K562 (cell line): Measurements from ENCODE around the gene PAN3. TPM values are rescaled to one million over a fixed set of nuclear protein-coding genes. Genes with fewer than 3 reads are reported as not detected.

ENCODE experiments used
- ATAC-seq: fragments of 200-7000 bp; cut with Tn5 transposase; 3 replicates; pipeline ENCODE4 v1.9.1; 2020; ENCODE audit warnings: moderate library complexity
- BruUV-seq: library from RNA; stranded (reverse); fragments of 400-500 nt; replicated peaks from 2 replicates; lab custom pipeline; 2021; lab: Mats Ljungman, UMichigan
- CTCF ChIA-PET: fragments of 300-600 bp; formaldehyde crosslinking; extraction: SDS; loops from one replicate; lab custom pipeline; 2021; ENCODE audit warnings: low intra/inter-chr PET ratio; lab: Yijun Ruan, JAX
- POLR2A ChIA-PET: fragments of 300-600, 350-650 bp; sonication (Branson Sonifier 250); formaldehyde crosslinking; extraction: SDS; loops from one replicate; lab custom pipeline; 2021; ENCODE audit warnings: antibody characterized with exemption, inconsistent platforms; lab: Yijun Ruan, JAX
- DNase-seq, 4 experiments: peaks; one replicate each; pipeline versions ENCODE4 v3.0.0 to v3.0.0-alpha.2; 2011 to 2018; ENCODE audit warnings: low spot score in 3 of 4, mixed read lengths in 3 of 4; ENCODE audit errors: extremely low read depth in 1 of 4
- FAIRE-seq: peaks from 2 replicates; lab custom pipeline; 2011; peaks lifted over from hg19 to GRCh38; lab: Jason Lieb, UNC
- H2AFZ ChIP-seq: 2 replicates; pipeline ENCODE4 v1.6.0; 2011; ENCODE audit warnings: low read depth, low read length, control low read depth, inconsistent platforms
- H3K27ac ChIP-seq: fragments of 200-600 bp; 3 replicates; pipeline ENCODE4 v1.8.0; 2011; ENCODE audit warnings: low read depth, mild to moderate bottlenecking, control low read depth, inconsistent platforms, low read length, moderate library complexity, mixed read lengths; ENCODE audit errors: extremely low read depth
- H3K27me3 ChIP-seq, 2 experiments: fragments of 300-600 bp in 1 of 2; 2 replicates in 1 of 2; 3 replicates in 1 of 2; pipeline versions ENCODE4 v1.6.0 to v1.8.0; 2011; ENCODE audit warnings: inconsistent platforms in 2 of 2, low read length in 2 of 2, mild to moderate bottlenecking in 1 of 2, mixed read lengths in 1 of 2, moderate library complexity in 1 of 2; ENCODE audit not compliant: control insufficient read depth in 2 of 2, insufficient read depth in 2 of 2
- H3K36me3 ChIP-seq: fragments of 300-600 bp; 3 replicates; pipeline ENCODE4 v1.8.0; 2011; ENCODE audit warnings: mild to moderate bottlenecking, low read length, inconsistent platforms; ENCODE audit not compliant: control insufficient read depth, insufficient read depth
- H3K4me1 ChIP-seq, 2 experiments: fragments of 200-600 bp in 1 of 2; replicated peaks in 1 of 2; 2 replicates in 1 of 2; 3 replicates in 1 of 2; pipeline versions ENCODE4 v1.5.1 to v1.8.0; 2011; ENCODE audit warnings: inconsistent platforms in 2 of 2, low read length in 2 of 2, mild to moderate bottlenecking in 1 of 2, mixed read lengths in 1 of 2, moderate library complexity in 1 of 2; ENCODE audit not compliant: control insufficient read depth in 2 of 2, insufficient read depth in 2 of 2
- H3K4me2 ChIP-seq: 2 replicates; pipeline ENCODE4 v1.6.1; 2011; ENCODE audit warnings: low read length, control low read depth, inconsistent platforms, mixed read lengths; ENCODE audit not compliant: insufficient read depth
- H3K4me3 ChIP-seq: fragments of 200-600 bp; sonication (generic), shearing (Covaris generic); 2 replicates; pipeline ENCODE4 v1.5.1; 2016; ENCODE audit warnings: control low read depth, inconsistent platforms
- H3K79me2 ChIP-seq: fragments of 200-600 bp; 3 replicates; pipeline ENCODE4 v1.8.0; 2011; ENCODE audit warnings: low read length, inconsistent platforms; ENCODE audit not compliant: control insufficient read depth, insufficient read depth
- H3K9ac ChIP-seq, 2 experiments: 2 replicates each; pipeline versions ENCODE4 v1.6.0 to v1.6.1; 2011; ENCODE audit warnings: low read depth in 2 of 2, low read length in 2 of 2, control low read depth in 1 of 2, inconsistent platforms in 1 of 2, mild to moderate bottlenecking in 1 of 2, mixed read lengths in 1 of 2; ENCODE audit not compliant: insufficient read depth in 1 of 2
- H3K9me1 ChIP-seq: one replicate; pipeline ENCODE4 v1.6.0; 2011; ENCODE audit warnings: inconsistent platforms, mild to moderate bottlenecking, low read length, moderate library complexity; ENCODE audit not compliant: control insufficient read depth, insufficient read depth
- H3K9me3 ChIP-seq: replicated peaks from 2 replicates; pipeline ENCODE4 v1.5.1; 2011; ENCODE audit warnings: low read depth, low read length, inconsistent platforms; ENCODE audit not compliant: control insufficient read depth, insufficient read depth
- H4K20me1 ChIP-seq: replicated peaks from 2 replicates; pipeline ENCODE4 v1.6.1; 2011; ENCODE audit warnings: low read length, inconsistent platforms, mixed read lengths; ENCODE audit not compliant: control insufficient read depth, insufficient read depth
- ELF2 ChIP-seq: fragments of 250-450 bp; sonication (Bioruptor Pico); IDR thresholded peaks from 2 replicates; pipeline ENCODE4 v1.5.0; 2021; ENCODE audit warnings: mild to moderate bottlenecking
- ESRRA ChIP-seq: fragments of 450-650 bp; IDR thresholded peaks from 2 replicates; pipeline ENCODE4 v1.6.1; 2014; ENCODE audit warnings: low read depth, mild to moderate bottlenecking, moderate library complexity, borderline replicate concordance
- FOXK1 ChIP-seq: sonication (generic); formaldehyde crosslinking; IDR thresholded peaks from 2 replicates; pipeline ENCODE4 v1.8.0; 2022; ENCODE audit warnings: missing genetic modification reagents, mild to moderate bottlenecking, borderline replicate concordance
- HNRNPK ChIP-seq: fragments of 200-400 bp; formaldehyde crosslinking; IDR thresholded peaks from one replicate; pipeline ENCODE4 v1.6.1; 2018; ENCODE audit warnings: mild to moderate bottlenecking, low read depth, low read length; ENCODE audit not compliant: poor library complexity, severe bottlenecking
- LEF1 ChIP-seq: fragments of 450-650 bp; IDR thresholded peaks from 2 replicates; pipeline ENCODE4 v1.6.1; 2016; ENCODE audit warnings: mild to moderate bottlenecking
- MCM2 ChIP-seq: fragments of 450-650 bp; IDR thresholded peaks from 2 replicates; pipeline ENCODE4 v1.6.1; 2017; ENCODE audit warnings: low read depth, mild to moderate bottlenecking
- ZFX ChIP-seq: sonication (generic); formaldehyde crosslinking; IDR thresholded peaks from 2 replicates; pipeline ENCODE4 v1.8.0; 2022; ENCODE audit warnings: mild to moderate bottlenecking, missing genetic modification reagents, moderate library complexity
- ZNF174 ChIP-seq: fragments of 250-450 bp; sonication (Bioruptor Pico); IDR thresholded peaks from 2 replicates; pipeline ENCODE4 v1.4.0; 2020; ENCODE audit warnings: mild to moderate bottlenecking
- WGBS: fragments of 100-300 bp; shearing (Covaris generic); methylation state at CpG from one replicate; pipeline ENCODE4 v1.1.6; 2016; ENCODE audit warnings: low coverage, mixed read lengths; ENCODE audit not compliant: insufficient coverage; ENCODE audit errors: missing lambda C conversion rate; 5-methylcytosine and 5-hydroxymethylcytosine counted together
- in situ Hi-C: fragments of 300-500 bp; cut with MboI; formaldehyde crosslinking; loops from 4 replicates; pipeline ENCODE4 v1.15.0; 2018; ENCODE audit warnings: inconsistent platforms, mixed read lengths
- intact Hi-C: fragments of 100-400 bp; cut with micrococcal nuclease; formaldehyde crosslinking; loops from 2 replicates; pipeline ENCODE4 v1.14.2; 2022
- polyA plus RNA-seq, 8 experiments: library from polyadenylated mRNA; depleted of rRNA in 4 of 8; stranded (reverse) in 5 of 8; unstranded in 3 of 8; fragments of >200 nt; fragmentation: Nextera tagmentation in 2 of 8; fragmentation: Illumina TruSeq in 1 of 8; extraction: Ambion mirVana in 2 of 8; extraction: Trizol in 1 of 8; gene quantifications; 2 replicates each; pipeline versions ENCODE4 v1.2.1 to v1.2.3, GENCODE V29; 2011 to 2014; ENCODE audit warnings: inconsistent platforms in 1 of 8, missing spikeins in 1 of 8
- total RNA-seq, 7 experiments: library from RNA; depleted of rRNA in 6 of 7; stranded (reverse); fragments of >200 nt in 6 of 7; fragmentation: Illumina TruSeq in 2 of 7; extraction: Trizol in 2 of 7; gene quantifications; 2 replicates each; pipeline versions ENCODE4 v1.2.1 to v1.2.3, GENCODE V29; 2011 to 2021; ENCODE audit warnings: low replicate concordance in 1 of 7
- TF ChIP-seq, protein P1 (sequence below), 2 experiments: fragments of 450-650 bp; IDR thresholded peaks; 2 replicates each; pipeline ENCODE4 v1.6.1; 2016; ENCODE audit warnings: mild to moderate bottlenecking in 2 of 2, borderline replicate concordance in 1 of 2, low read depth in 1 of 2, moderate library complexity in 1 of 2
- TF ChIP-seq, protein P2 (sequence below): fragments of 450-650 bp; IDR thresholded peaks from 2 replicates; pipeline ENCODE4 v1.7.0; 2016; ENCODE audit warnings: borderline replicate concordance
- TF ChIP-seq, protein P3 (sequence below): sonication (generic); formaldehyde crosslinking; IDR thresholded peaks from 2 replicates; pipeline ENCODE4 v1.8.0; 2022; ENCODE audit warnings: mild to moderate bottlenecking, missing genetic modification reagents

Gene PAN3
- total and polyA plus RNA-seq, 9 of the 15 experiments (the other 6 are each of a cell fraction or from before 2014, with no cell fraction given), result 7.2 to 19.9 (median 11.6) TPM

DNA sequence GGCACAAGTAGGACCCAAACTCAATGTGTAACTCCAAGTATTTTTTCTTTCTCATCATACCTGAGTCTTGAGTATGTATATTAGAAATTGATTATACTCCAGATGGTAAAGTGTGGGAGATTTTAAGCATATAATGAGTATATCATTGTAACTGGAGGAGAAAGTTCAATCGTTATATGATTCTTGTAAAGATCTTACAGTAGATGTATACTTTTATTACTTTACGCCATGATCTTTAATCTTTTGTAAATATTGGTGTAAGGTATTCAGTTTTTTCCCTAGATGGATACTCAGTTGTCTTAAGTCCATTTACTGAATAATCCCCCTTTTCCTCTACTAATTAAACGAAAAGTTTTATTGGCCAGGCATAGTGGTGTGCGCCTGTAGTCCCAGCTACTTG is 25.2 kb downstream of the PAN3 start:
- Histone ChIP-seq H3K79me2 (peaks cover 82% of the 10 kb centered on the region), H3K27me3 (no peaks in the 10 kb centered on the region), H3K4me3 (no peak overlapping the region), H4K20me1 (peaks cover 10% of the 10 kb centered on the region), H3K9me3 (no peaks in the 10 kb centered on the region), H3K27ac (no peak overlapping the region), H3K9me1 (no peaks in the 10 kb centered on the region), H3K36me3 (no peaks in the 10 kb centered on the region), H2AFZ (no peak overlapping the region), H3K9ac (no peak overlapping the region), H3K4me1 (peaks cover 4 to 13% of the 10 kb centered on the region in 2 experiments; a peak in 3 of 5 replicates), H3K4me2 (no peak overlapping the region)
- FAIRE-seq (no peak), DNase-seq (no peak), ATAC-seq (no peak)
- POLR2A ChIA-PET, result no interaction called here
- intact Hi-C loops (no loop called here), in situ Hi-C loops (no loop called here)
- WGBS, result 83% methylated on average over 4 of the region's 4 CpGs
- BruUV-seq, result no TSS peak
- CTCF ChIA-PET, result no interaction called here
- TF ChIP-seq LEF1 (no peak), HNRNPK (no peak), ELF2 (CRISPR knock-in tag) (no peak), FOXK1 (CRISPR knock-in tag) (no peak), ZFX (no peak), ZNF174 (no peak), MCM2 (no peak), ESRRA (no peak)
- TF ChIP-seq, protein P1, sequence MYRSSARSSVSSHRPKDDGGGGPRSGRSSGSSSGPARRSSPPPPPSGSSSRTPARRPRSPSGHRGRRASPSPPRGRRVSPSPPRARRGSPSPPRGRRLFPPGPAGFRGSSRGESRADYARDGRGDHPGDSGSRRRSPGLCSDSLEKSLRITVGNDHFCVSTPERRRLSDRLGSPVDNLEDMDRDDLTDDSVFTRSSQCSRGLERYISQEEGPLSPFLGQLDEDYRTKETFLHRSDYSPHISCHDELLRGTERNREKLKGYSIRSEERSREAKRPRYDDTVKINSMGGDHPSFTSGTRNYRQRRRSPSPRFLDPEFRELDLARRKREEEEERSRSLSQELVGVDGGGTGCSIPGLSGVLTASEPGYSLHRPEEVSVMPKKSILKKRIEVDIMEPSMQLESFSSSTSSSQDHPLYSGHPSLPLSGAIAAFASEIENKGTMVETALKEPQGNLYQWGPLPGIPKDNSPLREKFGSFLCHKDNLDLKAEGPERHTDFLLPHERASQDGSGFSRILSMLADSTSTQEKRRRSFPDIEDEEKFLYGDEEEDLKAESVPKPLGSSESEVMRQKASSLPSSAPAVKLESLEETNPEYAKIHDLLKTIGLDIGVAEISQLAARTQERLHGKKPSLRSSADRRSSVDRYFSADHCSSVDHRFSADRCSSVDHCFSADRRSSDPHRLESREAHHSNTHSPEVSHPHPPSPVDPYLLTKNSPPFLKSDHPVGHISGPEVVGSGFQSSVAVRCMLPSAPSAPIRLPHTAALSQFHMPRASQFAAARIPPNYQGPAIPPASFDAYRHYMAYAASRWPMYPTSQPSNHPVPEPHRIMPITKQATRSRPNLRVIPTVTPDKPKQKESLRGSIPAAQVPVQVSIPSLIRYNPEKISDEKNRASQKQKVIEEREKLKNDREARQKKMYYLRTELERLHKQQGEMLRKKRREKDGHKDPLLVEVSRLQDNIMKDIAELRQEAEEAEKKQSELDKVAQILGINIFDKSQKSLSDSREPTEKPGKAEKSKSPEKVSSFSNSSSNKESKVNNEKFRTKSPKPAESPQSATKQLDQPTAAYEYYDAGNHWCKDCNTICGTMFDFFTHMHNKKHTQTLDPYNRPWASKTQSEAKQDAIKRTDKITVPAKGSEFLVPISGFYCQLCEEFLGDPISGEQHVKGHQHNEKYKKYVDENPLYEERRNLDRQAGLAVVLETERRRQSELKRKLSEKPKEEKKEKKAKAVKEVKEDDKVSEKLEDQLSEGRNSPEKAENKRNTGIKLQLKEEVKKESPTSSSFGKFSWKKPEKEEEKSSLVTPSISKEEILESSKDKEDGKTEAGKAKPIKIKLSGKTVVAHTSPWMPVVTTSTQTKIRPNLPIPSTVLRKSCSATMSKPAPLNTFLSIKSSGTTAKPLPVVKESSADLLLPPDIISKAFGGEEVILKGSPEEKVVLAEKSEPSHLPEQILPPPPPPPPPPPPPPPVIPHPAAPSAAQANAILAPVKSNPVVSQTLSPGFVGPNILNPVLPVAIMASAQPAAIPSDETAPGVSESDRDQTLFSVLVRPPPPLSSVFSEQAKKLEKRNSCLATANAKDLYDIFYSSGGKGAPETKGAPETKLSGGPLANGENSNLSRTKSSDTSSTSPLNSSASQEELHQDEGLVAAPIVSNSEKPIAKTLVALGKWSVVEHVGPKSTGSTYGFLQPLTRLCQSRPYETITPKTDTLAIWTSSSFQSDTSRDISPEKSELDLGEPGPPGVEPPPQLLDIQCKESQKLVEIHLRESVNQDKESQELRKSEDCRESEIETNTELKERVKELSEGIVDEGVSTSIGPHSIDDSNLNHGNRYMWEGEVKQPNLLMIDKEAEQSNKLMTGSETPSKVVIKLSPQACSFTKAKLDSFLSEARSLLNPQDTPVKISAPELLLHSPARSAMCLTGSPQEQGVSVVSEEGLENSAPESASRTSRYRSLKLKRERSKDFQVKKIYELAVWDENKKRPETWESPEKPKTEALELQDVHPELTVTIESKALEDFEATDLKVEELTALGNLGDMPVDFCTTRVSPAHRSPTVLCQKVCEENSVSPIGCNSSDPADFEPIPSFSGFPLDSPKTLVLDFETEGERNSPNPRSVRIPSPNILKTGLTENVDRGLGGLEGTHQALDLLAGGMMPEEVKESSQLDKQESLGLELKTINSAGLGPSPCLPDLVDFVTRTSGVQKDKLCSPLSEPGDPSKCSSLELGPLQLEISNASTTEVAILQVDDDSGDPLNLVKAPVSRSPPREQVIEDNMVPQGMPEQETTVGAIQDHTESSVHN (IDR thresholded peaks at IDR 0.05; ENCODE audit: borderline replicate concordance in 1 of 2, low read depth in 1 of 2), result no peak
- TF ChIP-seq, protein P2, sequence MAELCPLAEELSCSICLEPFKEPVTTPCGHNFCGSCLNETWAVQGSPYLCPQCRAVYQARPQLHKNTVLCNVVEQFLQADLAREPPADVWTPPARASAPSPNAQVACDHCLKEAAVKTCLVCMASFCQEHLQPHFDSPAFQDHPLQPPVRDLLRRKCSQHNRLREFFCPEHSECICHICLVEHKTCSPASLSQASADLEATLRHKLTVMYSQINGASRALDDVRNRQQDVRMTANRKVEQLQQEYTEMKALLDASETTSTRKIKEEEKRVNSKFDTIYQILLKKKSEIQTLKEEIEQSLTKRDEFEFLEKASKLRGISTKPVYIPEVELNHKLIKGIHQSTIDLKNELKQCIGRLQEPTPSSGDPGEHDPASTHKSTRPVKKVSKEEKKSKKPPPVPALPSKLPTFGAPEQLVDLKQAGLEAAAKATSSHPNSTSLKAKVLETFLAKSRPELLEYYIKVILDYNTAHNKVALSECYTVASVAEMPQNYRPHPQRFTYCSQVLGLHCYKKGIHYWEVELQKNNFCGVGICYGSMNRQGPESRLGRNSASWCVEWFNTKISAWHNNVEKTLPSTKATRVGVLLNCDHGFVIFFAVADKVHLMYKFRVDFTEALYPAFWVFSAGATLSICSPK, result no peak
- TF ChIP-seq, protein P3, sequence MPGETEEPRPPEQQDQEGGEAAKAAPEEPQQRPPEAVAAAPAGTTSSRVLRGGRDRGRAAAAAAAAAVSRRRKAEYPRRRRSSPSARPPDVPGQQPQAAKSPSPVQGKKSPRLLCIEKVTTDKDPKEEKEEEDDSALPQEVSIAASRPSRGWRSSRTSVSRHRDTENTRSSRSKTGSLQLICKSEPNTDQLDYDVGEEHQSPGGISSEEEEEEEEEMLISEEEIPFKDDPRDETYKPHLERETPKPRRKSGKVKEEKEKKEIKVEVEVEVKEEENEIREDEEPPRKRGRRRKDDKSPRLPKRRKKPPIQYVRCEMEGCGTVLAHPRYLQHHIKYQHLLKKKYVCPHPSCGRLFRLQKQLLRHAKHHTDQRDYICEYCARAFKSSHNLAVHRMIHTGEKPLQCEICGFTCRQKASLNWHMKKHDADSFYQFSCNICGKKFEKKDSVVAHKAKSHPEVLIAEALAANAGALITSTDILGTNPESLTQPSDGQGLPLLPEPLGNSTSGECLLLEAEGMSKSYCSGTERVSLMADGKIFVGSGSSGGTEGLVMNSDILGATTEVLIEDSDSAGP (CRISPR knock-in tag), result no peak
